Lung (tissue), 12 donors: ENCODE data around the gene TSPAN18. TPM values are rescaled to one million over a fixed set of nuclear protein-coding genes. Genes with fewer than 3 reads are reported as not detected.
A peak's percentile ranks its signal among the peaks of the same experiment; 100 is the strongest.

ENCODE experiments used
- ATAC-seq: fragments of 200-7000 bp; cut with Tn5 transposase; one replicate; pipeline ENCODE4 v1.9.1; 2020; ENCODE audit warnings: moderate number of reproducible peaks; ENCODE audit not compliant: insufficient read depth, low FRiP score
- DNase-seq, 3 donors: peaks; one replicate each; pipeline ENCODE4 v3.0.0-alpha.2; 2013 to 2017
- H3K27ac ChIP-seq, 2 donors: one replicate each; pipeline ENCODE4 v1.5.1; 2013; ENCODE audit warnings: mild to moderate bottlenecking in 2 of 2, moderate library complexity in 2 of 2, control low read depth in 1 of 2, inconsistent platforms in 1 of 2, low read depth in 1 of 2, low read length in 1 of 2
- H3K27me3 ChIP-seq, 3 donors: one replicate each; pipeline ENCODE4 v1.5.1; 2013; ENCODE audit warnings: low read length in 2 of 3; ENCODE audit not compliant: control insufficient read depth in 3 of 3, insufficient read depth in 3 of 3
- H3K36me3 ChIP-seq, 4 donors: one replicate each; pipeline ENCODE4 v1.5.1; 2013; ENCODE audit warnings: low read length in 4 of 4, mild to moderate bottlenecking in 1 of 4, moderate library complexity in 1 of 4; ENCODE audit not compliant: control insufficient read depth in 4 of 4, insufficient read depth in 4 of 4
- H3K4me1 ChIP-seq, 5 donors: one replicate each; pipeline ENCODE4 v1.5.1; 2013; ENCODE audit warnings: low read length in 5 of 5, mild to moderate bottlenecking in 2 of 5, moderate library complexity in 1 of 5; ENCODE audit not compliant: control insufficient read depth in 5 of 5, insufficient read depth in 5 of 5
- H3K4me3 ChIP-seq: one replicate; pipeline ENCODE4 v1.5.1; 2013; ENCODE audit warnings: mild to moderate bottlenecking, control low read depth, moderate library complexity
- H3K9ac ChIP-seq, 2 donors: one replicate each; pipeline ENCODE4 v1.5.1; 2013; ENCODE audit warnings: low read length in 2 of 2, control low read depth in 1 of 2; ENCODE audit not compliant: insufficient read depth in 1 of 2
- H3K9me3 ChIP-seq, 4 donors: one replicate each; pipeline ENCODE4 v1.5.1; 2013; ENCODE audit warnings: low read length in 3 of 4, mild to moderate bottlenecking in 1 of 4, moderate library complexity in 1 of 4; ENCODE audit not compliant: control insufficient read depth in 4 of 4, insufficient read depth in 3 of 4
- CTCF ChIP-seq: IDR thresholded peaks from 2 replicates; pipeline ENCODE4 v1.5.1; 2012; ENCODE audit warnings: mild to moderate bottlenecking; ENCODE audit errors: control extremely low read depth, extremely low read depth
- WGBS, 2 donors: extraction: QIAGEN DNeasy Blood & Tissue Kit; methylation state at CpG; one replicate each; pipeline ENCODE4 v1.1.7; 2013; 5-methylcytosine and 5-hydroxymethylcytosine counted together
- polyA plus RNA-seq, 2 donors: library from polyadenylated mRNA; stranded (reverse); fragments of 200-250 nt; gene quantifications; one replicate each; pipeline ENCODE4 v1.2.1, GENCODE V29; 2013
- total RNA-seq, 2 donors: library from RNA; depleted of rRNA in 1 of 2; stranded (reverse); fragments of >200 nt in 1 of 2; gene quantifications; one replicate each; pipeline ENCODE4 v1.2.1, GENCODE V29; 2014 to 2021
- donor health status: control.
- donor health status: control.
- donor health status: Bipolar disorder and iron deficiency.
- donor health status: healthy.
- donor health status: DM: yes; HTN: yes; CAD: no.

TSPAN18 gene
- total and polyA plus RNA-seq, 4 donors, result 8.3 to 40.7 (median 21.4) TPM

- Histone ChIP-seq H3K36me3 (no peaks in the 10 kb centered on the region), H3K4me3 (no peak overlapping the region), H3K9ac (no peak overlapping the region), H3K4me1 (peaks cover 0 to 17% (median 12%) of the 10 kb centered on the region in 5 donors), H3K27ac (peak overlapping the region in 1 of 2 donors; percentile 28), H3K27me3 (no peaks in the 10 kb centered on the region), H3K9me3 (peaks cover 0 to 6% (median 1%) of the 10 kb centered on the region in 4 donors)
- ATAC-seq (no peak), DNase-seq (peak in 1 of 3 donors; percentile 45)
- no peak for TF ChIP-seq CTCF
- WGBS, 2 donors, result 66 to 80% methylated on average over 4 of the region's 4 CpGs
Observed at GRCh38 chr11:44818110-44818509, 91.3 kb downstream of the TSPAN18 start.

GRCh38 chr11:44819346-44819745 is 92.6 kb downstream of the TSPAN18 start:
- DNase-seq (no peak), ATAC-seq (no peak)
- H3K27me3 ChIP-seq, result no peaks in the 10 kb centered on the region
- H3K36me3 ChIP-seq, result no peaks in the 10 kb centered on the region
- H3K27ac ChIP-seq, result no peak overlapping the region
- 88 to 91% methylated on average over 8 of the region's 8 CpGs for WGBS, 2 donors
- H3K4me3 ChIP-seq, result no peak overlapping the region
- H3K9ac ChIP-seq, result no peak overlapping the region
- peaks cover 0 to 9% (median 1%) of the 10 kb centered on the region in 4 donors for H3K9me3 ChIP-seq
- no peak for TF ChIP-seq CTCF
- H3K4me1 ChIP-seq, result peaks cover 0 to 16% (median 6%) of the 10 kb centered on the region in 5 donors

- WGBS, 2 donors, result 46 to 80% methylated on average over 2 of the region's 2 CpGs
- peaks cover 0 to 12% (median 0%) of the 10 kb centered on the region in 5 donors for H3K4me1 ChIP-seq
- no peak overlapping the region for H3K4me3 ChIP-seq
- DNase-seq (no peak), ATAC-seq (no peak)
- H3K9ac ChIP-seq, result no peak overlapping the region
- TF ChIP-seq CTCF, result no peak
- peaks cover 0 to 6% (median 1%) of the 10 kb centered on the region in 4 donors for H3K9me3 ChIP-seq
- no peak overlapping the region for H3K27ac ChIP-seq
- no peaks in the 10 kb centered on the region for H3K27me3 ChIP-seq
- no peaks in the 10 kb centered on the region for H3K36me3 ChIP-seq
Observed at GRCh38 chr11:44822369-44822768, 95.6 kb downstream of the TSPAN18 start.

GRCh38 chr11:44823006-44823405 is 96.2 kb downstream of the TSPAN18 start:
- DNase-seq (no peak), ATAC-seq (no peak)
- Histone ChIP-seq H3K4me3 (no peak overlapping the region), H3K27ac (no peak overlapping the region), H3K27me3 (no peaks in the 10 kb centered on the region), H3K36me3 (no peaks in the 10 kb centered on the region), H3K9me3 (peaks cover 0 to 5% (median 0%) of the 10 kb centered on the region in 4 donors), H3K9ac (no peak overlapping the region), H3K4me1 (peaks cover 0 to 10% (median 0%) of the 10 kb centered on the region in 5 donors)
- TF ChIP-seq CTCF, result no peak
- 88 to 89% methylated on average over 9 of the region's 9 CpGs for WGBS, 2 donors
